T47D (cell line): ENCODE data around the gene TELO2.

Experiments
- DNase-seq, 2 experiments: peaks; one replicate each; pipeline versions ENCODE4 v3.0.0 to v3.0.0-alpha.2; 2011 to 2012; ENCODE audit warnings: low read depth in 1 of 2, low spot score in 1 of 2
- JUND ChIP-seq: IDR thresholded peaks from 2 replicates; pipeline ENCODE4 v1.6.1; 2012; ENCODE audit warnings: low read depth
- in situ Hi-C: cut with HindIII; loops from 2 replicates; pipeline ENCODE4 v1.10.0; 2016; ENCODE audit warnings: low sequenced_read_pairs, low pct_unique_long_range_greater_than_20kb

TELO2 gene

DNA sequence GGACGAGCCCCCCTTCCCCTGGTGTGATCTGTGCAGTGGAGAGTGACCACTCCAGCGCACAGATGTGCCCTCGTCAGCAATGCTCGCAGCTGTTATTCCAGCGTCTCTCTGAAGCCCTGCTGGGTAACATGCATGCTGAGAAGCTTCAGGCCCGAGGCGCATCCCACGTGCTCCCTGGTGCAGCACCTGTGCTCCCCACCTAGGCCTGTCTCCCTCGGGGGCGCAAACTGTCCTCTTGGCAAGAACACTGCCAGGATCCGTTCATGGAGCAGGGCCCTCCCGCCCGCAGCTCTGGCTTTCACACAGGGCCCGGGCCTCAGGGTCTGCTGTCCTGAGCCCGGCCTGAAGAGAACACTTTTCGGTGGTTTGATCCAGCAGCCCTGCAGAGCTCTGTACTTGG, 53.3 kb downstream of the TELO2 start:
- in situ Hi-C loops: no loop called here
- no peak for DNase-seq
- no peak for TF ChIP-seq JUND

DNA sequence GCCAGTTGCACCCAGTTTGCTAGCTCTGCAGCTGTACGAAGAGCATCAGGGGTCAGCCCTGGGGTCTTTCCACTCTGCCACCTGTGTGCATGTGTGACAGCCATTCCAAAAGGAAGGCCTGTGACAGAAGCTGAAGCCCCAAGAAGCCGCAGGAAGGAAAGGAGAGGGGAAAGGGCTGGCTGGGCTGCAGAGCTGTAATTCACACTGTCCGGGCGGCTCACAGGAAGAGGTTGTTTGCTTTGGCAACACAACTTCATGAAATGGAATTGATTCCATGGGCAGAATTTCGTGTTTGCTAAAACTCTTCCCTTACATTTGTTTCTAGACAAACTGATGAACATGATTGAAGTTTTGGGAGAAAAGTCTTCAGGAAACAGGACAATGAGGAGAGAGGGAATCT, 55.1 kb downstream of the TELO2 start:
- in situ Hi-C loops: no loop called here
- no peak for DNase-seq
- TF ChIP-seq JUND: no peak

DNA sequence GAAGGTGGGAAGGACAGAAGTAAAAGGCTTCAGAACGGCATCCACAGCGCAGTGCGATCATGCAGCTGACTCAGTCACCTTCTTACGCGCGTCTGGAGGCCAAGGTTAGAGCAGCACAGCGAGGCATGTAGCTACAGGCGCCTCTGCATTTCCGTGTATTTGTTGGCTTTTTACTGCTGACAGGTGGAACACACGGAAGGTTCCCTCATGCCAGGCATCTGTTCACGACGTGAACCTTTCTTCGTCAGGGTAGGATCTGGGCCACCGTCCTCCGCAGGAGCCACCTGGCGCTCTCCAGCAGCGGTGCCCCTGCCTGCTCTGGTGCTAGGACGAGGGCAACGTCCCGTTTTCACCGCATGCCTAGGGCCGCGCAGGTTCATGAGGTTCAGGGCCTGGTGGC, 55.6 kb downstream of the TELO2 start:
- in situ Hi-C loops: no loop called here
- no peak for DNase-seq

DNA sequence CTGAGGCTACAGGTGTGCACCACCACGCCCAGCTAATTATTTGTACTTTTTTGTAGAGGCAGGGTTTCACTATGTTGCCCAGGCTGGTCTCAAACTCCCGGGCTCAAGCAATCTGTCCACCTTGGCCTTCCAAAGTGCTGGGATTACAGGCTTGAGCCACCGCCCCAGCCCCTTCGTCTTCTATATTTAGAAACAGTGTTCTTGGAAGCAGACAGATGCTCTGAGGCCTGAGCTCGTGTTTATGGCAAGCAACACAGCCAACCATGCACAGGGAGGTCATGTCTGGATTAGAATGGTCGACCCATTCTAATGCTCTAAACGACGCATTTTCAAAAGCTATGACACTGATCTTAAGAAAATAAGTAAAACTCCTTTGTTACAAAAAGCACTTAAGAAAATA, 56.9 kb downstream of the TELO2 start:
- no peak for DNase-seq
- no peak for TF ChIP-seq JUND
- in situ Hi-C loops: no loop called here

More for the DNA sequence above, 55.6 kb downstream of the TELO2 start:
- no peak for TF ChIP-seq JUND

DNA sequence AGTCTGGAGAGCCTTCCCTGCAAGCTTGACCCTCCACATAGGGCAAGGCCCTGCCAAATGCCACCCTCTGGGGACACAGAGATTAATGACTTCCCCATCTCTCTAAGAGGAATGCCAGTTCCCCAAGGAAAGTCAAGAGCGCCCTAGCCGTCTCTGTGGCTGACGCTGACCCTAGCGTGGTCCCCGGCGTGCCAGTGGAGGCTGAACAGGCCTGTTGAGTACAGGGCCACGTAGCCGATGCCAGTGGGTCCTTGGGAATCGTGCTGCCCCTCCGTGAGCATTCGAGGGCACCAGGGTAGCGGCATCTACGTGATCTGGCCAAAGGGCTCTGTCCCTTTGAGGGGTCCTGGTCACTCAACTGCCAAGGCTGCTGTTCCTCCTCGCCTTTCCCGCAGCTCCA, 57.5 kb downstream of the TELO2 start:
- in situ Hi-C loops: no loop called here
- no peak for TF ChIP-seq JUND

DNA sequence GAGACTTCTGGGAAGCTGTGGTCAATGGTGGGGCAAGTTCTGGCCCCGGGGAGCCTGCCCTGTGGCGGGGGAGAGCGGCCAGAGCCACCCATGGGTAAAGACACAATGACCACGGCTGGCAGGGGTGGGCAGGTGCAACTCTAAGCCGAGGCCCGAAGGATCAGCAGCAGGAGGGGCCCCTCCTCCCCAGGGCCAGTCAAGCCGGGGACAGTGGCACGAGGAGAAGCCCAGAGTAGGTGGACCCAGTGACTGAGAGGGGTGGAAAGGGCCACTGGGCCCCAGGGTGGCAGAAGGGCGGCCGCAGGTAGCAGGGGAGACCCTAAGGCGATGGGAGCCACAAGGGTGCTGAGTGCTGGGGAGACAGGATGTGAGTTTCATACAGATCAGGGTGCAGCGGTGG, 58.0 kb downstream of the TELO2 start:
- TF ChIP-seq JUND: no peak
- in situ Hi-C loops: no loop called here
- no peak for DNase-seq

More for the DNA sequence above, 57.5 kb downstream of the TELO2 start:
- no peak for DNase-seq

DNA sequence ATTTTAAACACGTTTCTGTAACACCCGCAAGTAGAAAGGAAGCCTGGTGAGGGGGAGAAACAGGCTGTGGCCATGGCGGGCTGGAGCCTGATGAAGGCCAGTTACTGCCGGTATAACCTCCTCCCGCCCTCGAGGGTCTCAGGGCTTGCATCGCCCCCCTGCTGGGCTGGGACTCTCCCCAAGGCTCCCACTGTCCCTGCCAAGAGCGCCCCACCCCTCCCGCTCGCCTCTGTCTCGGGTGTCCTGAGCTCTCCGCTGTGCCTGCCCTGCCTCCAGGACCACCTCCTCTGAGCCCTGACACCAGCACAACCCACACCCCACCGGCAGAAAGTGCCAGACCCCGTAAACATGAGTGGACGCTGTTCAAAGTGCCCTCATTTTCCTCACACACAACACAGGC, 59.0 kb downstream of the TELO2 start:
- in situ Hi-C loops: no loop called here
- DNase-seq: no peak
- no peak for TF ChIP-seq JUND

DNA sequence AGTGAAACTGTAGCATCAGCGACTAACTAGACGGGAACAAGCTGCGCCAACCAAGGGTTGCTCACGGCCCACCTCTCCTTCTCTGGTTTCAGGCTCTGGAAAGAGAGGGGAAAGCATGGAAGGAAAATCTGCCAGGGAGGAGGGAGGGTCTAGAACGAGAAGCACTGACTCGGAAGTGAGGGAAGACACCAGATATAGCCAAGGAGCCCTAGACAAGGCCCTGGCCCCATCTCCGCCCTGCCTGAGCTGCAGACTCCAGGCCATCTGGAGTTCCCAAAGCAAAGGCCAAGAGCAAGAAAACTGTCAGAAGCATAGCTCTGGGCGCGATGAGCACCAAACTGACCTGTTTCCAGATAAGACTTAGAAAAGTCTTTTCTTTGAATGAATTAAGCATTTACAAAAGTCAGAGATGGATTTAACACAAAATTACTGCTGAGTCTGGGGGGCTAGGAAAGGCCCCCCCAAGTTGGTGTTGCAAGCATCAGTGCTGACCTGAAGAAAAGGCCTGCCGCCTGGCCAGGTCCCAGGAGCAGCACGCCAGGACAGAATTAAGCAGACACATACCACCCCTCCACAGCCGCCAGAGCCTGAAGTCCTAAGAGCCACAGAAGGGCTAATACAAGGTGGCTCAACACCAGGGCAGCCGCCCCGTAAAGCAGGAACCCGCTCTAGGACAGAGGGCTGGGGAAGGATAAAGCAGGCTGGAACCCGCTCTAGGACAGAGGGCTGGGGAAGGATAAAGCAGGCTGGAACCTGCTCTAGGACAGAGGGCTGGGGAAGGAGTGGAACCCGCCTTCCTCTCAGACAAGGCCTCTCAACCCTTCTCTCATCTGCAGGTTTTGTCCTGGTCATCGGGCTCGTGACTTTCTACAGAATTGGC, 61.0 kb downstream of the TELO2 start:
- no peak for DNase-seq
- no peak for TF ChIP-seq JUND
- in situ Hi-C loops: no loop called here

DNA sequence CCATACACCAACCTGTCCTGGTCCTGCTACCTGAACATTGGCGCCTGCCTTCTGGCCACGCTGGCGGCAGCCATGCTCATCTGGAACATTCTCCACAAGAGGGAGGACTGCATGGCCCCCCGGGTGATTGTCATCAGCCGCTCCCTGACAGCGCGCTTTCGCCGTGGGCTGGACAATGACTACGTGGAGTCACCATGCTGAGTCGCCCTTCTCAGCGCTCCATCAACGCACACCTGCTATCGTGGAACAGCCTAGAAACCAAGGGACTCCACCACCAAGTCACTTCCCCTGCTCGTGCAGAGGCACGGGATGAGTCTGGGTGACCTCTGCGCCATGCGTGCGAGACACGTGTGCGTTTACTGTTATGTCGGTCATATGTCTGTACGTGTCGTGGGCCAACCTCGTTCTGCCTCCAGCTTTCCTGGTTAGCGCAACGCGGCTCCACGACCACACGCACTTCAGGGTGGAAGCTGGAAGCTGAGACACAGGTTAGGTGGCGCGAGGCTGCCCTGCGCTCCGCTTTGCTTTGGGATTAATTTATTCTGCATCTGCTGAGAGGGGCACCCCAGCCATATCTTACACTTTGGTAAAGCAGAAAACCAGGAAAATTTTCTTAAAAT, 61.8 kb downstream of the TELO2 start:
- in situ Hi-C loops: no loop called here
- no peak for DNase-seq
- TF ChIP-seq JUND: no peak

DNA sequence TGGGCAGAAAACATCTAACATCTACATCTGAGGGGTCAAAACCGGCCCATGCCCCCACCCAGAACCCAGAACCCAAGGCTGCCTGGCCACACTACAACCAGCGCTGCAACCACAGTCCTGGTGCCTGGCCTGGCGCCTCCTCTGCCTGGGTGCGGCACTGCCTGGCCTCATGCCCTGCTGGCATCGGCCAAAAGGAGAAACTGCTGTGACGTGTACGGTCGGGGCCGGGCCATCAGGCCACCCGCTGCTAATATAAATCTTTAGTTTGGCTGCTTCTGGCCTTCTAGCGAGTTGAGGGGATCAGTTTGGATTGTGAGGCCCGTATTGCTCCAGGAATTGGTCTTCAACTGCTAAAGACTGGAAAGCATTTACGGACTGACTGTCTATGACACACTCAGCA, 63.1 kb downstream of the TELO2 start:
- no peak for DNase-seq
- in situ Hi-C loops: no loop called here
- TF ChIP-seq JUND: no peak

DNA sequence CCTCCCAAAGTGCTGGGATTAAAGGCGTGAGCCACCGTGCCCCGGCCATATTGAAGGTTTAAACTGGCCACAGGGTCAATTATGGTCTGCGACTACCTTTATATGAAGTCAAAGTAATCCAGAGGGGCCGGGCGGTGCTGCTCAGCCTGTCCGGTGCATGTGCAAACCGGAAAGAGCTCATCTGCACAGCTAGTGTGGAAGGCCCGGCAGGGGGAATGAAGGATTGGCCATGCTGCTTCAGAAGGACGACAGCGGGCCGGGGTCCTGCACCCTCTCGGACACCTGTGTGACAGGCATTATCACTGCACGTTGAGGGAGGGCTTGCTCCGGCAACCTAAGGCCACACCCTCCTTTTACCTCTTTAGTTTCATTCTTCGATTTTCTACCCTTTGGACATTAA, 63.9 kb downstream of the TELO2 start:
- TF ChIP-seq JUND: no peak
- DNase-seq: no peak
- in situ Hi-C loops: no loop called here

DNA sequence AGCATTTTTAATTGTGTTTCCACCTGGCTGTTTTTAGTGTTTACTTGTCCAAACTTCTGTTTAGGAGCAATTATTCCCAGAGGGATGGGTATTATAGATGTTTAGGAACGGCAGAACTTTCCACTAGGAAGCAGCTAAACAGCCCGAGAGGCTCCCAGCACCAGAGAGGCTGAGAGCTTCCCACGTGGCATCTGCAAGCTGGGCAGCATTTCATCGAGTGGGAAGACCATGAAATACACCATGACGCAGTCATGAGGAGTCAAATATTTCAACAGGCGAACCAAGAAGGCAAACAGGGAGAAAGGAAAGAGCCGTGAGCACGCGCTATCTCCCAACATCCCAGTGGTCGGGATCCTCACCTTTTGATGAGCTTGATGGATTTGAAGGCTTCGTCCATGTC, 64.4 kb downstream of the TELO2 start:
- DNase-seq: no peak
- in situ Hi-C loops: no loop called here
- TF ChIP-seq JUND: no peak

DNA sequence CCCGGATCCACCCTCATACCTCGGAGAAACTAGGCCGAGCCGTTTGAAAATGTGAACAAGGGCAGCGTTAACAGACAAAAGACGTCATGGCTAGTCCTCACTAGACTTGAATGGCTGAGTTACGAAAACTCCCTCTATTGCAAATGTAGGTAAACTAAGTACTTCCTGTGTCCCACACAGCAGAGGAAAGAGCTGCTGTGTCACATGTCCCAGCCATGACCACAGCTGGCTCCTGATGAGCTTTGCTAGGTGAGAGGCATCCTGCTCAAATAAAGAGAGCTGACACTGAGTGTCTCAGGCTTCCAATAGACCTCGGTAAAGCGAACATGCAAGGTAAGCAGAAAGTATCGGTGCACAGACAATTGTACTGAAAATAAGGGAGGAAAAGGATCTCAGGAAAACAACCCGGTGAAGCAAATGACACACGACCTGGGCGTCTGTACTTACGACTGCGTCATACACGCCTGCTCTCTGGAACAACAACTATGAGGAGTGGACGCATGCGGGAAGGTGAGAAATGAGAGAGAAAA, 66.4 kb downstream of the TELO2 start:
- no peak for TF ChIP-seq JUND
- DNase-seq: no peak
- in situ Hi-C loops: no loop called here
